Coronary artery (tissue), 2 donors: ENCODE measurements around the gene HOXA11.

Experiments used
- DNase-seq: peaks from one replicate; pipeline ENCODE4 v3.0.0-alpha.2; 2017; ENCODE audit warnings: low spot score
- H3K27ac ChIP-seq, 2 donors: fragments of 200-600 bp; sonication (generic); one replicate each; pipeline ENCODE4 v1.5.1; 2016 to 2019
- H3K4me3 ChIP-seq: fragments of 200-600 bp; sonication (generic); 2 replicates; pipeline ENCODE4 v1.5.1; 2016; ENCODE audit warnings: mild to moderate bottlenecking, moderate library complexity
- TF ChIP-seq, protein P1 (sequence below): fragments of 200-600 bp; sonication (generic); IDR thresholded peaks from one replicate; pipeline ENCODE4 v1.5.1; 2019; ENCODE audit warnings: antibody characterized with exemption

Gene HOXA11

DNA sequence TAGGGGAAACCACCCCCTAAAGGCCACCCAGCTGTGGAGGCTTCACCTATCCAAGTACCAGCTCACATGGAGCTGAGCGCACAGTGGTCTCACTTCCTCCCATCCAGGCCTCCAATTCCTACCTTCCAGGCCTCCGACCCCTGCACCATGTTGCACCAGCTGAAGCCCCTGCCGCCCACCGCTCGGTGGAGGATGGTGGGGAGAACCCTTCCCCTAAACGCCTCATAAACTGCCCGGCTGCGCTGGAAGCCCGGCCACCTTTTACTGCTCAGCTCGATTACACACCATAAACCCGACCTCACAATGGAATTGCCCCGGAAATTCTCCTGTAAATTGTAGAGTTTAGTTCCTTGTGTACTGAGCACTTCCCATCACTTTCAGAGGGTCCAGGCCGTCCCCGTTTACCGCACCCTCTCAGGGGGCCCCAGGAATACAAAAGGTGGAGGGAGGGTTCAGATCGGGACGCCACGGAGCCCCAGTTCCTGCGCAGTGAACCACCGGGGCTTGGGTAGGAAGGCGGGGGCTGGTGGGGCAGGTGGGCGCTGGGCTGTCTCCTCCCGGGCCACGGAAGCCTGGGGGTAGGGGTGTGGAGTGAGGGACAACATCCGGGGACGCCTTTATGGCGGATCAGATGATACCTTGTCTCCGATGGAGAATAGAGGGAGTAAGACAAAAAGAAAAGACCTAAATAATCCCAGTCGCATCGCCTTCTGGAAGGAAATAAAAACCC is 27.2 kb downstream of the HOXA11 start:
- Histone ChIP-seq H3K4me3 (no peak overlapping the region), H3K27ac (no peak overlapping the region)
- no peak for DNase-seq
- TF ChIP-seq, protein P1, sequence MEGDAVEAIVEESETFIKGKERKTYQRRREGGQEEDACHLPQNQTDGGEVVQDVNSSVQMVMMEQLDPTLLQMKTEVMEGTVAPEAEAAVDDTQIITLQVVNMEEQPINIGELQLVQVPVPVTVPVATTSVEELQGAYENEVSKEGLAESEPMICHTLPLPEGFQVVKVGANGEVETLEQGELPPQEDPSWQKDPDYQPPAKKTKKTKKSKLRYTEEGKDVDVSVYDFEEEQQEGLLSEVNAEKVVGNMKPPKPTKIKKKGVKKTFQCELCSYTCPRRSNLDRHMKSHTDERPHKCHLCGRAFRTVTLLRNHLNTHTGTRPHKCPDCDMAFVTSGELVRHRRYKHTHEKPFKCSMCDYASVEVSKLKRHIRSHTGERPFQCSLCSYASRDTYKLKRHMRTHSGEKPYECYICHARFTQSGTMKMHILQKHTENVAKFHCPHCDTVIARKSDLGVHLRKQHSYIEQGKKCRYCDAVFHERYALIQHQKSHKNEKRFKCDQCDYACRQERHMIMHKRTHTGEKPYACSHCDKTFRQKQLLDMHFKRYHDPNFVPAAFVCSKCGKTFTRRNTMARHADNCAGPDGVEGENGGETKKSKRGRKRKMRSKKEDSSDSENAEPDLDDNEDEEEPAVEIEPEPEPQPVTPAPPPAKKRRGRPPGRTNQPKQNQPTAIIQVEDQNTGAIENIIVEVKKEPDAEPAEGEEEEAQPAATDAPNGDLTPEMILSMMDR: no peak

DNA sequence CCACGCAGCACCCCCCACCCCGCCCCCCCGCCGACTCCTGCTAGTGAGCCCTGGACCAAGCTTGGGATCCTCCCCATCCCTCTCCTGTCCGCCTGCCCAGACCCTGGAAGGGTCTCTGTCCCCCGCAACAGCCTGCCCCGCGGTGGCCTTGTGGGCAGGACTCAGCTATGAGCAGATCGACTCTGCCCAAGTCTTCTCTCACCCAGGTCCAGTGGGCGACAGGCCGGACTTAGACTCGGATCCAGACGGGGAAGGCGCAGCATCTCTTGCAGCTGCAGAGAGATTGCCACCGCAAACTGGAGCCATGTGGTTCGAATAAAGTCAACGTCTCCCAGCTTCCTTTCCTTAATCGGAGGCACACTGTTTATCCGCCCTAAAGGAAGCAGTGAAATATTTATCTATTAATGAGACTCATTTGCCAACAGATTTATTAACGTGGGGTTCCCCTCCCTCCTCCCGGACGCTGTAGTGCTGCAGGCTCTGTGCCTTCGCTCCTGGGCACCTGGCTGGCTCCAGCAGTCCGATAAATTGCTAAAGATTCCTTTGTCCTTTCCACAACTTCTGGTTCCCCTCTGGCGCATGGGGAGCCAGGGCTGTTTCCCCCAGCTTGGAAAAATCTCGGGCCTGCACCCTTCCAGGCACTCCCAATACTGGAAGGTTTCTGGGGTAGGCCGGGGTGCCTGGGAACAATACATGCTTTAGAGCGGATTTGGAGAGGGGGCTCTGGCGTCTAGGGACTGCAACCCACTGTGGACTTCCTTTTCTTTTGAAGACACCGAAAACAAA is 27.9 kb downstream of the HOXA11 start:
- Histone ChIP-seq H3K27ac (no peak overlapping the region), H3K4me3 (peak overlapping the region; percentile 53)
- no peak for DNase-seq
- TF ChIP-seq, protein P1: no peak

DNA sequence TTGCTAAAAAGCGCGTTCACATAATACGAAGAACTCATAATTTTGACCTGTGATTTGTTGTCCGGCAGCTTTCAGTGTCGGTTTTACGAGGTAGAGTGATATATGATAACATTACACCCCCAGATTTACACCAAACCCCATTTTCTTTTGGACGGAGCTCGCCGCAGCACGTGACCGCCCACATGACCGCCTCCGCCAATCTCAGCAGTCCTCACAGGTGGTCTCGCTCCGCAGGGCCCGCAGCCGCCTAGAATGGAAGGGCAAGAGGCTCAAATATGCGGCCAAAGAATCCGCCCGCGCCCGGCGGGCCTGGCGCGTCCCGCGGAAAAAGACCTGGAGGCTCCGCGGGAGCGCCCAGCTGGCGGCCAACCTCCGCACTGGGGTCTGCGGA is 28.5 kb downstream of the HOXA11 start, which contains the start of gene HOXA7:
TSS of gene HOXA7 (minus strand) at position 168 of the 391 bp plus-strand sequence. CDS start at position 38, 130 bp downstream.
- no peak within 1 kb of the TSS for H3K27ac ChIP-seq

DNA sequence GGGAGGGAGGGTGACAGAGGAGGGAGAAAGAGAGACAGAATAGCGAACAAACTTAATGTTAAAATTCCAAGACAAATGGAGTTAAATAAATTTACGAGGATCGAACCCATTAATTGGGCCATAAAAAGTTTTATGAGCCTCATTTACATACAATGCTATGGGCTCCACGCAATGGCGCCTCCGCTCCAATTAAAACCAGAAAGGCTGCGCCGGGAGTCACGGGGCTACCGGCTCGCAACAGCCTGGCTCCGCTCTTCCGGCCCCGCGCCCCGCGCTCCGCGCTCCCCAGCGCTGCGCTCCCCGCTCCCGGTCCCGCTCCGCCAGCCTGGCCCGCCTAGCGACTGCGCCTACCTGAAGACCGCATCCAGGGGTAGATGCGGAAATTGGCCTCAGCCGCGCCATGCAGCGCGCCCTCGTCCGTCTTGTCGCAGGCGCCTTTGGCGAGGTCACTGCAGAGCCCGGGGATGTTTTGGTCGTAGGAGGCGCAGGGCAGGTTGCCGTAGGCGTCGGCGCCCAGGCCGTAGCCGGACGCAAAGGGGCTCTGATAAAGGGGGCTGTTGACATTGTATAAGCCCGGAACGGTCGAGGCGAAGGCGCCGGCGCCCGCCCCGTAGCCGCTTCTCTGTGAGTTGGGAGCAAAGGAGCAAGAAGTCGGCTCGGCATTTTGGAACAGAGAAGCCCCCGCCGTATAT is 29.1 kb downstream of the HOXA11 start:
- no peak overlapping the region for H3K27ac ChIP-seq
- TF ChIP-seq, protein P1: no peak
- DNase-seq: no peak
- peak overlapping the region; percentile 53 for H3K4me3 ChIP-seq

More for the DNA sequence above, 28.5 kb downstream of the HOXA11 start, which contains the start of gene HOXA7:
- TF ChIP-seq, protein P1: no peak
- no peak for DNase-seq
- peak within 1 kb of the TSS; percentile 53 for H3K4me3 ChIP-seq

DNA sequence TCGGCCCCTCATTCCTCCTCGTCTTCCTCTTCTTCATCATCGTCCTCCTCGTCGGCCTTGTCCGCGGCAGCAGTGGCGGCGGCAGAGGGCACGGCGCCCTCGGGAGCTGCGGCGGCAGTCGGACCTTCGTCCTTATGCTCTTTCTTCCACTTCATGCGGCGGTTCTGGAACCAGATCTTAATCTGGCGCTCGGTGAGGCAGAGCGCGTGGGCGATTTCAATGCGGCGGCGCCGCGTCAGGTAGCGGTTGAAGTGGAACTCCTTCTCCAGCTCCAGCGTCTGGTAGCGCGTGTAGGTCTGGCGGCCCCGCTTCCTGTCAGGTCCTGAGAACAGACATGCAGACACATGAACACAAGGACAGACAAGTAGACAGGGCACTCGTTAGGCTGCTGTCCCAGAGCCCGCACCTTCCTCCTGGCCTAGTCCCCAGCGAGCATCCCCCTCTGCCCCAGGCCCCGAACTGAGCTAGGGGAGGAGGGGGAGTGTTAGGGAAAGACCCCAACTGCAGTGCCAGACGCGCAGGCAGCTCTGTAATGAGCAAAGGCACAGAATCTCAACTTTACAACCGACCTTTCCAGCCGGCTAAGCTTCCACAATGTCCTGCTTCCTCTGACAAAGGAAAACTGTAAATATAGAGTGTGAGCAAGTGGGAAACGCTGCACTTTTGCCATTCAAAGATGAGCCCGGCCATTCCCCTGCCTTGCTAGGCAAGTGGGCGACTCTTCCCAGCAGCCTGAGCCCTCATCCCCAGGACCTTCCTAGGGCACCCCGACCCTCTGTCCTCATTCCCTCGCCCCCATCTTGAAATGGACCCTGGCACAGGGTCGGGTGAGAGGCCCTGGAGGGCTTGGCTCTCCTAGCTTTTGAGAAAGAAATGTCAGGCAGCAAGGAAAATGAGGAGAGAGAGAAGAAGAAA is 29.9 kb downstream of the HOXA11 start:
- Histone ChIP-seq H3K4me3 (peak overlapping the region; percentile 46), H3K27ac (no peak overlapping the region)
- no peak for DNase-seq
- TF ChIP-seq, protein P1: no peak

DNA sequence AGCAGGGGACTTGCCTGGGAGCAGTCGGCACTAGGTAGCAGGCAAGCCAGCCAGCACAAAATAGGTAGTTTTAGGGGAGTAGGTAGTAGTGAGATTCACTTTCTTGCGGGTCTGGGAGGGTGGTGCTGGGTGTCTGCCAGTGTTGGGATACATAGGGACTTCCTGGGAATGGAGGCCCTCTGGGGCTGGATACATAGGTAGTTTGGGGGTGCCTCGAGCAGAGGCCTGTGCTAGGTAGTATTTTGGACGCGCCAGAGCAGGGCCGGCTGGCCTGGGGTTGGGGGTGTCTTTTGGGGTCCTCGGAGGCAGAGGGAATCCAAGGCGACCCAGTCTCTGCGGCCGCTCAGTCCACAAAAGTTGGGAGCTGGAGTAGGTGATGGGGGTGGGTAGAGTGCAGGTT is 30.7 kb downstream of the HOXA11 start:
- no peak for DNase-seq
- Histone ChIP-seq H3K4me3 (no peak overlapping the region), H3K27ac (no peak overlapping the region)
- TF ChIP-seq, protein P1: no peak
